Effector memory CD4-positive, alpha-beta T cell (primary cell): ENCODE data around the gene LACTBL1.
"Not testable (repeated sequence)": the region's sequence is repeated elsewhere in the genome, so short reads cannot be mapped to it uniquely, and the experiment has no call there.

ENCODE experiments used
- DNase-seq, 3 donors: peaks; one replicate each; pipeline ENCODE4 v3.0.0-alpha.2; 2020
- H3K27ac ChIP-seq: 2 replicates; pipeline ENCODE4 v1.7.0; 2013; ENCODE audit warnings: mild to moderate bottlenecking, low read length, moderate library complexity; ENCODE audit not compliant: insufficient read depth, poor library complexity, severe bottlenecking
- H3K27me3 ChIP-seq: replicated peaks from 2 replicates; pipeline ENCODE4 v1.7.0; 2013; ENCODE audit warnings: mild to moderate bottlenecking, low read length; ENCODE audit not compliant: insufficient read depth, control insufficient read depth, poor library complexity, severe bottlenecking
- H3K36me3 ChIP-seq: 2 replicates; pipeline ENCODE4 v1.7.0; 2013; ENCODE audit warnings: mild to moderate bottlenecking, low read length, moderate library complexity; ENCODE audit not compliant: control insufficient read depth, insufficient read depth
- H3K4me1 ChIP-seq: 2 replicates; pipeline ENCODE4 v1.7.0; 2013; ENCODE audit warnings: low read length, mild to moderate bottlenecking; ENCODE audit not compliant: control insufficient read depth, insufficient read depth, poor library complexity, severe bottlenecking
- H3K4me3 ChIP-seq: 2 replicates; pipeline ENCODE4 v1.7.0; 2013; ENCODE audit warnings: low read length, low read depth, mild to moderate bottlenecking; ENCODE audit not compliant: insufficient read depth, poor library complexity, severe bottlenecking
- H3K9me3 ChIP-seq: 2 replicates; pipeline ENCODE4 v1.7.0; 2013; ENCODE audit warnings: mild to moderate bottlenecking, low read length, moderate library complexity; ENCODE audit not compliant: control insufficient read depth

Gene LACTBL1

GRCh38 chr1:23007106-23007505 is 34.4 kb upstream of the LACTBL1 start:
- DNase-seq, result no peak
- Histone ChIP-seq H3K4me1 (no peaks in the 10 kb centered on the region), H3K27ac (no peak overlapping the region), H3K9me3 (no peaks in the 10 kb centered on the region), H3K27me3 (no peaks in the 10 kb centered on the region), H3K4me3 (no peak overlapping the region), H3K36me3 (no peaks in the 10 kb centered on the region)

- H3K9me3 ChIP-seq, H3K27ac ChIP-seq, H3K27me3 ChIP-seq, H3K36me3 ChIP-seq, H3K4me3 ChIP-seq, H3K4me1 ChIP-seq, DNase-seq: not testable (repeated sequence)
Measured at GRCh38 chr1:23004769-23005168, 32.1 kb upstream of the LACTBL1 start.

- H3K9me3 ChIP-seq, result no peaks in the 10 kb centered on the region
- no peak overlapping the region for H3K4me3 ChIP-seq
- no peaks in the 10 kb centered on the region for H3K36me3 ChIP-seq
- no peak overlapping the region for H3K27ac ChIP-seq
- no peaks in the 10 kb centered on the region for H3K27me3 ChIP-seq
- DNase-seq, result no peak
- H3K4me1 ChIP-seq, result no peaks in the 10 kb centered on the region
Measured at GRCh38 chr1:23004112-23004511, 31.4 kb upstream of the LACTBL1 start.

- H3K9me3 ChIP-seq, DNase-seq, H3K4me1 ChIP-seq, H3K27ac ChIP-seq, H3K36me3 ChIP-seq, H3K4me3 ChIP-seq, H3K27me3 ChIP-seq: not testable (repeated sequence)
Measured at GRCh38 chr1:23002218-23002617, 29.6 kb upstream of the LACTBL1 start.

GRCh38 chr1:23000133-23000532 is 27.5 kb upstream of the LACTBL1 start:
- H3K4me3 ChIP-seq, H3K27me3 ChIP-seq, H3K27ac ChIP-seq, H3K4me1 ChIP-seq, H3K36me3 ChIP-seq, H3K9me3 ChIP-seq, DNase-seq: not testable (repeated sequence)

- H3K4me1 ChIP-seq, H3K9me3 ChIP-seq, H3K36me3 ChIP-seq, H3K27ac ChIP-seq, H3K4me3 ChIP-seq, DNase-seq, H3K27me3 ChIP-seq: not testable (repeated sequence)
Measured at GRCh38 chr1:22997528-22997927, 24.9 kb upstream of the LACTBL1 start.

GRCh38 chr1:22995774-22996173 is 23.1 kb upstream of the LACTBL1 start:
- H3K9me3 ChIP-seq, result no peaks in the 10 kb centered on the region
- no peaks in the 10 kb centered on the region for H3K36me3 ChIP-seq
- no peaks in the 10 kb centered on the region for H3K4me1 ChIP-seq
- H3K4me3 ChIP-seq, result no peak overlapping the region
- no peak for DNase-seq
- H3K27me3 ChIP-seq, result no peaks in the 10 kb centered on the region
- no peak overlapping the region for H3K27ac ChIP-seq

- not testable (repeated sequence) for H3K4me1 ChIP-seq, DNase-seq, H3K27me3 ChIP-seq, H3K36me3 ChIP-seq, H3K27ac ChIP-seq, H3K9me3 ChIP-seq, H3K4me3 ChIP-seq
Measured at GRCh38 chr1:22993220-22993795, 20.6 kb upstream of the LACTBL1 start.

GRCh38 chr1:22992384-22992783 is 19.7 kb upstream of the LACTBL1 start:
- H3K4me3 ChIP-seq, DNase-seq, H3K4me1 ChIP-seq, H3K36me3 ChIP-seq, H3K27ac ChIP-seq, H3K9me3 ChIP-seq, H3K27me3 ChIP-seq: not testable (repeated sequence)

GRCh38 chr1:22983944-22984343 is 11.3 kb upstream of the LACTBL1 start:
- no peak overlapping the region for H3K27ac ChIP-seq
- no peaks in the 10 kb centered on the region for H3K27me3 ChIP-seq
- no peak for DNase-seq
- H3K4me1 ChIP-seq, result no peaks in the 10 kb centered on the region
- H3K4me3 ChIP-seq, result no peak overlapping the region
- no peaks in the 10 kb centered on the region for H3K36me3 ChIP-seq
- no peaks in the 10 kb centered on the region for H3K9me3 ChIP-seq

GRCh38 chr1:22980471-22980790 is 7.8 kb upstream of the LACTBL1 start:
- H3K36me3 ChIP-seq, H3K4me3 ChIP-seq: not testable (repeated sequence)

More at GRCh38 chr1:22980471-22980790, 7.8 kb upstream of the LACTBL1 start:
- not testable (repeated sequence) for H3K27ac ChIP-seq, H3K9me3 ChIP-seq, H3K4me1 ChIP-seq, H3K27me3 ChIP-seq, DNase-seq
